ENCODE data around the gene IDH3A.

DNA sequence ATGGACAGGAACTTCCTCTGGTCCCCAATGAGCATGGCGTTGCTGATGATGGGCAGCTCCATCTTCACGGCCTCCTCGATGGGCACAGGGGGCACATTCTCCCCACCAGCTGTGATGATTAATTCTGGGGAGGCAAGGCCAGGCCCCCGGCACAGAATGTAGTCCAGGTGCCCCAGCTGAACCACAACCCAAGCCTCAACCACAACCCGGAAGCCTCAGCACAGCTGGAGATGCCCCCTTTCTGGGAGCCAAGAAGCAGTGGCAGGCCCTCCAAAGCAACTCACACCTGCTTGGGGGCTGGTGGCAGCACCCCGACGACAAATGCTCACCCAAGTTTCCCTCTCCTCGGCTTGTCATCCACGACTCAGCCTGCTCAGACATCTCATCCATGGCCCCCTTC lies 25.2 kb downstream of the IDH3A start:
- TF ChIP-seq, protein P1, sequence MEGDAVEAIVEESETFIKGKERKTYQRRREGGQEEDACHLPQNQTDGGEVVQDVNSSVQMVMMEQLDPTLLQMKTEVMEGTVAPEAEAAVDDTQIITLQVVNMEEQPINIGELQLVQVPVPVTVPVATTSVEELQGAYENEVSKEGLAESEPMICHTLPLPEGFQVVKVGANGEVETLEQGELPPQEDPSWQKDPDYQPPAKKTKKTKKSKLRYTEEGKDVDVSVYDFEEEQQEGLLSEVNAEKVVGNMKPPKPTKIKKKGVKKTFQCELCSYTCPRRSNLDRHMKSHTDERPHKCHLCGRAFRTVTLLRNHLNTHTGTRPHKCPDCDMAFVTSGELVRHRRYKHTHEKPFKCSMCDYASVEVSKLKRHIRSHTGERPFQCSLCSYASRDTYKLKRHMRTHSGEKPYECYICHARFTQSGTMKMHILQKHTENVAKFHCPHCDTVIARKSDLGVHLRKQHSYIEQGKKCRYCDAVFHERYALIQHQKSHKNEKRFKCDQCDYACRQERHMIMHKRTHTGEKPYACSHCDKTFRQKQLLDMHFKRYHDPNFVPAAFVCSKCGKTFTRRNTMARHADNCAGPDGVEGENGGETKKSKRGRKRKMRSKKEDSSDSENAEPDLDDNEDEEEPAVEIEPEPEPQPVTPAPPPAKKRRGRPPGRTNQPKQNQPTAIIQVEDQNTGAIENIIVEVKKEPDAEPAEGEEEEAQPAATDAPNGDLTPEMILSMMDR (IDR thresholded peaks at IDR 0.05) = no peak
- TF ChIP-seq POLR2A (IDR thresholded peaks at IDR 0.05; ENCODE audit: low read length) = no peak
- TF ChIP-seq ZFP36 (IDR thresholded peaks at IDR 0.05; ENCODE audit: borderline replicate concordance, partially characterized antibody) = no peak
- TF ChIP-seq, protein P2, sequence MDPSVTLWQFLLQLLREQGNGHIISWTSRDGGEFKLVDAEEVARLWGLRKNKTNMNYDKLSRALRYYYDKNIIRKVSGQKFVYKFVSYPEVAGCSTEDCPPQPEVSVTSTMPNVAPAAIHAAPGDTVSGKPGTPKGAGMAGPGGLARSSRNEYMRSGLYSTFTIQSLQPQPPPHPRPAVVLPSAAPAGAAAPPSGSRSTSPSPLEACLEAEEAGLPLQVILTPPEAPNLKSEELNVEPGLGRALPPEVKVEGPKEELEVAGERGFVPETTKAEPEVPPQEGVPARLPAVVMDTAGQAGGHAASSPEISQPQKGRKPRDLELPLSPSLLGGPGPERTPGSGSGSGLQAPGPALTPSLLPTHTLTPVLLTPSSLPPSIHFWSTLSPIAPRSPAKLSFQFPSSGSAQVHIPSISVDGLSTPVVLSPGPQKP (IDR thresholded peaks at IDR 0.05; ENCODE audit: low read depth, low read length) = no peak
- no peak for TF ChIP-seq ZNF302 (CRISPR knock-in tag; IDR thresholded peaks at IDR 0.05)
- TF ChIP-seq SREBF2 (IDR thresholded peaks at IDR 0.05) = no peak
- no peak for TF ChIP-seq RFX5 (IDR thresholded peaks at IDR 0.05)
- TF ChIP-seq MAFK (IDR thresholded peaks at IDR 0.05; ENCODE audit: partially characterized antibody) = no peak
- TF ChIP-seq, protein P3, sequence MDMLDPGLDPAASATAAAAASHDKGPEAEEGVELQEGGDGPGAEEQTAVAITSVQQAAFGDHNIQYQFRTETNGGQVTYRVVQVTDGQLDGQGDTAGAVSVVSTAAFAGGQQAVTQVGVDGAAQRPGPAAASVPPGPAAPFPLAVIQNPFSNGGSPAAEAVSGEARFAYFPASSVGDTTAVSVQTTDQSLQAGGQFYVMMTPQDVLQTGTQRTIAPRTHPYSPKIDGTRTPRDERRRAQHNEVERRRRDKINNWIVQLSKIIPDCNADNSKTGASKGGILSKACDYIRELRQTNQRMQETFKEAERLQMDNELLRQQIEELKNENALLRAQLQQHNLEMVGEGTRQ (IDR thresholded peaks at IDR 0.05) = no peak
- TF ChIP-seq, protein P4, sequence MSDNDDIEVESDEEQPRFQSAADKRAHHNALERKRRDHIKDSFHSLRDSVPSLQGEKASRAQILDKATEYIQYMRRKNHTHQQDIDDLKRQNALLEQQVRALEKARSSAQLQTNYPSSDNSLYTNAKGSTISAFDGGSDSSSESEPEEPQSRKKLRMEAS (IDR thresholded peaks at IDR 0.05) = no peak
- TF ChIP-seq HDAC2 (IDR thresholded peaks at IDR 0.05) = no peak
